HG03095 (cell line): ENCODE results near the gene PDGFB.

Experiments
- ATAC-seq: cut with Tn5 transposase; IDR thresholded peaks from one replicate; pipeline ENCODE4 v1.9.1; 2021; ENCODE audit warnings: moderate library complexity; ENCODE audit not compliant: unreplicated experiment

PDGFB gene

GRCh38 chr22:39240831-39241793 is 3.7 kb downstream of the PDGFB start:
- no peak for ATAC-seq

DNA sequence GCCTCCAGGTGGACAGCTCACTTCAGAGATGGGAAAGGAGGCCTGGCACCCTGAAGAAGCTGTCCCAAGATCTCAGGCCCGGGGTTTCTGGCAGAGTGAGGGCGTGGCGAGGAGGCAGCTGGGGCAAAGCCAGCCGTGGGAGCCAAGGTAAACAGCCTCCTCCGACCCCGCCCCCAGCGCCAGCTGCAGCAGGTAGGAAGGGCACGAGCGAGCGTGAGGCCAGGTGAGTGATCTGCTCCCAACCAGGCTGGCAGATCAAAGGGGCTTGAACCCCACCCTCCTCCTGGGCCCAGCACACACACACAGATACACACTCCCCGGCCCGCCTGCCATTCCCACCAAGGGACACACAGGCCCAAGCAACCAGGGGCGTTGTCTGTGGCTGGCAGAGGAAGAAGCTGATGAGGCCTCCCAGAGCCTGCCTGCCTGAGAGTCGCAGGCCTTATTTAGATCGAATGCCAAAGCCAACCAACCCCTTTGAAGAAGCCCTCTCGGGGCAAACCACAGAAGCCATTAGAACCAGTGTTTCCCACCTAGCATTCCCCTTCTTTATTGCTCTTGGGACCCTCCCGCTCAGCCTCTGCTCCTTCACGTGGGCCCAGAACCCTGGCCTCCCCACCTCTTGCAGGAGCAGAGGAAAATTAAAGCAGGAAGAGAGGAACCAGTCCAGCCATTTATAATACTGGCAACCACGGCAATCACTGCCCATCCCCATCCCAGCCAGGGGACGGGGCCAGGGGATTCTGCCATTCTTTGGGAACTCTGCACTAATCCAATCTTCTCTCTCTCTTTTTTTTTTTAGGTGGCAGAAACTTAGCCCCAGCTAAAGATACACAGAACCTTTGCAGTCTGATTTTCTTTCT is 5.0 kb downstream of the PDGFB start:
- no peak for ATAC-seq

- ATAC-seq, result no peak
These were observed 5.7 kb downstream of the PDGFB start for GRCh38 chr22:39238966-39239505.

GRCh38 chr22:39238561-39238960 is 6.2 kb downstream of the PDGFB start:
- no peak for ATAC-seq

- ATAC-seq, result no peak
These were observed 6.7 kb downstream of the PDGFB start for GRCh38 chr22:39238101-39238466.

DNA sequence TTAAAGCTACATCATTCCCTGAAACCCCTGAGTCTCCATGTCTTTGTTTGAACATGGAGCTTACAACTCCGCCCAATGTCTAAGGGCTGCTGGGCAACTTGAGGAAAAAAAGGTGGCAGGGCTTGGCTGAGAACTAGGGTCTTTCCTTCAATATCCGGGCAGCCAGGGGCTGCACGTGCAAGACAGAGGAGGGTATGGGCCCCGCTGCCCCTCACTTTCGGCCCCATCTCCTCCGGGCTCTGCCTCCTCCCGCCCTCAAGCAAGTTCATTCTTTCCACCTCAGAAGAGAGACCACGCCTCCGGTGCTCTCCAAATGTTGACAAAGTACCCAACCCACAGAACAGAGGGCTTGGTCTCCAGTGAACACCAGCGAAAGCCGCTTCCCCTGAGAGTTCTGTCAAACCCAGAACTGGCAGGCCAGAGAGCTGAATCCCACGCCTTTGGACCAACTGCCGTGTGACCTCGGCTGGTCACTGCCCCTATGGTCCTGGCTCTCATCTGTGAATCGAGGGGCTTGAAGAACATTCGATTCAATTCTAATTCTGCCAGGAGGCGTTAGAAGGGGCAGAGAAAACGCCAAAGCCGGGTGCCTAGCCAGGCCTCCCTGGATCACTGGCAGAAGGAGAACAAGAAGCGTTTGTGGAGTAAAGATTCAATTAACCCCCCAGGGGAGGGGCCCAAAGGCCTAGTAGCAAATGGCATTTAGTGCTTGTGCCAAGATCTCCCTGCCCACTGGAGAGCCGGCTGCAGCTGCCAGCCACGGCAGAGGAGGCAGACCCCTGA is 7.3 kb downstream of the PDGFB start:
- ATAC-seq, result no peak

GRCh38 chr22:39236321-39237317 is 8.2 kb downstream of the PDGFB start:
- no peak for ATAC-seq

- no peak for ATAC-seq
These were observed 9.7 kb downstream of the PDGFB start for GRCh38 chr22:39234867-39235687.

DNA sequence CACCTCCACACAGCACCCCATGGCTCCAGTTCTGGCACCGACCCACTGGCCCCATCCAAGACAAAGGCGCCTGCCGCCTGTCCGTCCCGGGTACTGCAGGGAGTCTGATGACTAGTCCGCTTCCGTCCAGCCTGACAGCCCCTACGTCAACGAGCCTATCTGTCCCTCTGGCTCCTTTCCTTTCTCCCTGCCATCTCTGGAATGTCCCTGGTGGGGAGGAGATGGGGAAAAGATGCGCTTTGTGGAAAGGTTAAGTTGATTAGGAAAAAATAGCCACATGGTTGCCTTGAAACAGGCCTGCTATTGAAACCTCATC is 10.4 kb downstream of the PDGFB start:
- ATAC-seq, result no peak

GRCh38 chr22:39233710-39234471 is 10.9 kb downstream of the PDGFB start:
- no peak for ATAC-seq

DNA sequence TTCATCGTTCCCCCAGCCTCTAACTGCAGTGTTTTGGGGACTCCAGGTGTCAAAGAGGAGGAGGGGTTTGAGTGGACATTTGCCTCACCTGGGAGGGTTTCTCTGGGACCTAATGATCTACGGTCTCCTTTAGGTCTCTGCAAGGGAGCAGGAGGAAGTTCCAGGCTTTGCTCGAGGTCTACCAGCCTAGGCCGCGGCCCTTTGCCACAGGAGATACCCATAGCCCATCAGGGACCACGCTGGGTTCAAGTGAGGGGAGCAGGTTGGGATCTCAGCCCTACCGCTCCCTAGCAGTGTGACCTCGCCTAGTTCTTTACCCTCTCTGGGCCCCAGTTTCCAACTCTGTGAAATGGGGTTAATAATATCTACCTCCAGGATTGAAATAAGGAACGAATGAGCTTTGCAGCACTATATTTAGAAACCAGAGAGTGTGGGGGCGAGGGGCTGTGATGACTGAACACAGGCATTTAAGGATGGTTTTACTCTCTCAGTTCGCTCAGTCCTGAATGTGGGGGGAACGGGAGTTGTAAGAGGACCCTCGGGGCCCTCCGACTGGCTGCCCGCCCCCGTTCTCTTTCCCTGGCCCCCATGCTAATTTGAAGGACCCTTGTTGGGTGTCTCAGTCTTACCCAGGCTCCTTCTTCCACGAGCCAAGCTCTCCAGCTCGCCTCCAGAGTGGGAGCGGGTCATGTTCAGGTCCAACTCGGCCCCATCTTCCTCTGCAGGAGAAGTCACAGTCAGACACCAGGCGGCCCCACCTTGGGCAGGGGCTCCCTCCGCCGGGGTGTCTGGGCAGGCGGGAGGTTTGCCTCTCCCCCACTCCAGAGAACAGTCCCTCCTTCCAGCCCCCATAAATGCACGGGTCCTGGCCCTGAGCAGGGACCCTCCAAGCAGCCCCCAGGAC is 11.7 kb downstream of the PDGFB start:
- ATAC-seq, result no peak

DNA sequence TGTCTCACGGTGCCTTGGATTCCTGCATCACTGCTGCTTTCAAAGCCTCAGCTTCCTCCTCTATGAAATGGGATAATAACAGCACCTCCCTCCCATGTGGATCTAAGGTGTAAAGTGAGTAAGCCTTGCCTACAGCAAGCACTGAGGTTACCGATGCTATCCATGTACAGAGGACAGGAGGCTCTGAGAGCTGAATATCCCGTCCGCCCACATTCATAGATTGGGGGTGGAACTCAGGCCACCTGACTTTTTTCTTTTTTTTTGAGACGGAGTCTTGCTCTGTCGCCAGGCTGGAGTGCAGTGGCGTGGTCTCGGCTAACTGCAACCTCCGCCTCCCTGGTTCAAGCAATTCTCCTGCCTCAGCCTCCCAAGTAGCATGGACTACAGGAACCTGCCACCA is 12.5 kb downstream of the PDGFB start:
- no peak for ATAC-seq

GRCh38 chr22:39231197-39231950 is 13.4 kb downstream of the PDGFB start:
- ATAC-seq, result no peak

GRCh38 chr22:39230261-39231196 is 14.3 kb downstream of the PDGFB start:
- no peak for ATAC-seq

DNA sequence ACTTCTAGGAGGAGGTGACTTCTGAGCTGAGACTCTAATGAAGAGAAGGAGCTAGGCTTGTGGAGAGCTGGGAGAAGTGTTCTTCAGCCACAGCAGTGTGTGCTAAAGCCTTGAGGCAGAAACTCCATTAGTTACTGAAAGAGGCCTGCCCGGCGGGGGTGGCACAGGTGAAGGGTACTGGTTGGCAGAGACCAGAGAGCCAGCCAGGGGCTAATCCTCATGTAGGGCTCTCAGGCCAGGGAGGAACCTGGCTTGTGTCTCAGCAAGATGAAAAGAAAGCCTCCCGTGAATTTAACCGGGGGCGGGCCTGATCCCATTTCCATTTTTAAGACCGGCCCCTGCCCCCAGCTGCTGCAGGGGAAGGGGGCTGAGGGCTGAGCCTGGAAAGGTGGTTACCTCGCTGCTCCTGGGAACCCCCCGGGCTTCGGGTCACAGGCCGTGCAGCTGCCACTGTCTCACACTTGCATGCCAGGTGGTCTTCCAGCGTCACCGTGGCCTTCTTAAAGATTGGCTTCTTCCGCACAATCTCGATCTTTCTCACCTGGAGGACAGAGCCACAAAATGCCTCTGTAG is 15.0 kb downstream of the PDGFB start:
- ATAC-seq, result no peak
